CD14-positive monocyte (primary cell): Measurements from ENCODE around the gene TSPAN7. TPM values are rescaled to one million over a fixed set of nuclear protein-coding genes. Genes with fewer than 3 reads are reported as not detected.

Source experiments
- DNase-seq, 3 donors: peaks; one replicate each; pipeline ENCODE4 v3.0.0-alpha.2; 2011 to 2022
- H2AFZ ChIP-seq: 2 replicates; pipeline ENCODE4 v1.6.0; 2012; ENCODE audit warnings: mild to moderate bottlenecking, low read depth, low read length, inconsistent platforms; ENCODE audit not compliant: insufficient read depth, poor library complexity, severe bottlenecking
- H3K27ac ChIP-seq, 2 donors: 1 replicate in 1 of 2; 2 replicates in 1 of 2; pipeline ENCODE4 v1.5.1; 2012 to 2013; ENCODE audit warnings: low read length in 2 of 2, control low read depth in 1 of 2, inconsistent platforms in 1 of 2, low read depth in 1 of 2, mild to moderate bottlenecking in 1 of 2
- H3K27me3 ChIP-seq, 2 donors: one replicate each; pipeline versions ENCODE4 v1.6.0 to v1.6.1; 2011 to 2013; ENCODE audit warnings: low read length in 2 of 2; ENCODE audit not compliant: control insufficient read depth in 2 of 2, insufficient read depth in 2 of 2
- H3K36me3 ChIP-seq, 2 donors: replicated peaks in 1 of 2; 1 replicate in 1 of 2; 2 replicates in 1 of 2; pipeline versions ENCODE4 v1.5.1 to v1.6.1; 2012 to 2013; ENCODE audit warnings: low read length in 2 of 2, control low read depth in 1 of 2, inconsistent platforms in 1 of 2, mild to moderate bottlenecking in 1 of 2; ENCODE audit not compliant: insufficient read depth in 2 of 2, control insufficient read depth in 1 of 2
- H3K4me1 ChIP-seq, 2 donors: 1 replicate in 1 of 2; 2 replicates in 1 of 2; pipeline versions ENCODE4 v1.5.1 to v1.6.1; 2012 to 2013; ENCODE audit warnings: low read length in 2 of 2, control low read depth in 1 of 2, inconsistent platforms in 1 of 2, mild to moderate bottlenecking in 1 of 2, moderate library complexity in 1 of 2; ENCODE audit not compliant: insufficient read depth in 2 of 2, control insufficient read depth in 1 of 2
- H3K4me2 ChIP-seq: replicated peaks from 2 replicates; pipeline ENCODE3; 2012; ENCODE audit warnings: low read length, moderate library complexity, mild to moderate bottlenecking; ENCODE audit not compliant: poor library complexity, severe bottlenecking; ENCODE audit errors: extremely low read depth
- H3K4me3 ChIP-seq, 3 experiments: fragments of 200-600 bp in 1 of 3; sonication (generic) in 1 of 3; replicated peaks in 1 of 3; 1 replicate in 2 of 3; 2 replicates in 1 of 3; pipeline ENCODE4 v1.5.1; 2011 to 2013; ENCODE audit warnings: low read length in 3 of 3, mild to moderate bottlenecking in 3 of 3, control low read depth in 2 of 3, low read depth in 2 of 3, inconsistent platforms in 1 of 3, moderate library complexity in 1 of 3
- H3K79me2 ChIP-seq: 2 replicates; pipeline ENCODE4 v1.6.0; 2012; ENCODE audit warnings: mild to moderate bottlenecking, control low read depth, inconsistent platforms, low read length, moderate library complexity; ENCODE audit not compliant: insufficient read depth
- H3K9ac ChIP-seq: 2 replicates; pipeline ENCODE4 v1.6.0; 2017; ENCODE audit warnings: low read length, mild to moderate bottlenecking; ENCODE audit not compliant: insufficient read depth, poor library complexity, severe bottlenecking
- H3K9me3 ChIP-seq, 2 donors: replicated peaks in 1 of 2; 1 replicate in 1 of 2; 2 replicates in 1 of 2; pipeline versions ENCODE4 v1.5.1 to v1.6.1; 2012 to 2013; ENCODE audit warnings: low read length in 2 of 2, control low read depth in 1 of 2; ENCODE audit not compliant: control insufficient read depth in 1 of 2, insufficient read depth in 1 of 2
- H4K20me1 ChIP-seq: 2 replicates; pipeline ENCODE4 v1.6.0; 2012; ENCODE audit warnings: mild to moderate bottlenecking, low read length, control low read depth, moderate library complexity; ENCODE audit not compliant: insufficient read depth
- H3K27ac Mint-ChIP-seq, 7 donors: one replicate each; pipeline ENCODE4 v1.8.0; 2020; ENCODE audit warnings: mild to moderate bottlenecking in 7 of 7, mixed read lengths in 7 of 7, moderate library complexity in 6 of 7, inconsistent platforms in 2 of 7
- H3K27me3 Mint-ChIP-seq, 3 donors: one replicate each; pipeline ENCODE4 v1.8.0; 2021 to 2022; ENCODE audit warnings: low read depth in 3 of 3, mild to moderate bottlenecking in 3 of 3, mixed read lengths in 3 of 3, moderate library complexity in 3 of 3, inconsistent platforms in 1 of 3
- H3K36me3 Mint-ChIP-seq, 2 donors: one replicate each; pipeline ENCODE4 v1.8.0; 2020; ENCODE audit warnings: mixed read lengths in 2 of 2, inconsistent platforms in 1 of 2, mild to moderate bottlenecking in 1 of 2
- H3K4me1 Mint-ChIP-seq: one replicate; pipeline ENCODE4 v1.8.0; 2020; ENCODE audit warnings: mild to moderate bottlenecking, mixed read lengths
- H3K4me3 Mint-ChIP-seq, 2 donors: one replicate each; pipeline ENCODE4 v1.8.0; 2020; ENCODE audit warnings: mild to moderate bottlenecking in 2 of 2, mixed read lengths in 2 of 2, moderate library complexity in 1 of 2
- H3K9me3 Mint-ChIP-seq, 7 donors: one replicate each; pipeline ENCODE4 v1.8.0; 2020 to 2022; ENCODE audit warnings: mixed read lengths in 7 of 7, mild to moderate bottlenecking in 6 of 7, moderate library complexity in 6 of 7, inconsistent platforms in 2 of 7
- CTCF ChIP-seq: fragments of 200-600 bp; IDR thresholded peaks from one replicate; pipeline ENCODE4 v1.8.0; 2022; ENCODE audit warnings: antibody characterized with exemption, mild to moderate bottlenecking
- WGBS: methylation state at CpG from one replicate; pipeline ENCODE4 v1.1.5; 2013; ENCODE audit warnings: missing lambda C conversion rate; ENCODE audit not compliant: insufficient coverage; 5-methylcytosine and 5-hydroxymethylcytosine counted together
- intact Hi-C, 2 donors: fragments of 100-400 bp; cut with micrococcal nuclease; formaldehyde crosslinking; loops; one replicate each; pipeline versions ENCODE4 v1.15.0 to v1.15.1; 2023
- polyA plus RNA-seq, 3 donors: library from polyadenylated mRNA; depleted of rRNA in 1 of 3; unstranded in 2 of 3; stranded (reverse) in 1 of 3; fragments of 300-500 nt in 2 of 3; fragments of >200 nt in 1 of 3; fragmentation: Illumina TruSeq in 2 of 3; gene quantifications; 1 replicate in 2 of 3; 2 replicates in 1 of 3; pipeline ENCODE4 v1.2.3, GENCODE V29; 2012 to 2021

Gene TSPAN7
- polyA plus RNA-seq, 3 donors, result not detected

- Histone ChIP-seq H3K4me2 (no peak overlapping the region), H3K27me3 (peaks cover 0 to 2% of the 10 kb centered on the region in 2 donors), H3K4me3 (no peak overlapping the region), H4K20me1 (no peaks in the 10 kb centered on the region), H2AFZ (no peak overlapping the region), H3K9ac (no peak overlapping the region), H3K9me3 (no peaks in the 10 kb centered on the region), H3K4me1 (no peaks in the 10 kb centered on the region), H3K27ac (no peak overlapping the region), H3K79me2 (no peaks in the 10 kb centered on the region), H3K36me3 (no peaks in the 10 kb centered on the region)
- peak; percentile 22 for TF ChIP-seq CTCF
- no peak overlapping the region for H3K27ac Mint-ChIP-seq
- DNase-seq, result peak in 1 of 3 donors; percentile 3
- peaks cover 0 to 7% (median 0%) of the 10 kb centered on the region in 3 donors for H3K27me3 Mint-ChIP-seq
- H3K36me3 Mint-ChIP-seq, result no peaks in the 10 kb centered on the region
- no peak overlapping the region for H3K4me3 Mint-ChIP-seq
- intact Hi-C loops, result no loop called here
- H3K4me1 Mint-ChIP-seq, result peaks cover 2% of the 10 kb centered on the region
- no peaks in the 10 kb centered on the region for H3K9me3 Mint-ChIP-seq
- no CpG with 5 or more reads among the region's 1 CpG for WGBS
Measured at GRCh38 chrX:38654302-38654701, 93.0 kb downstream of the TSPAN7 start.

GRCh38 chrX:38656350-38656915 is 95.1 kb downstream of the TSPAN7 start:
- intact Hi-C loops, result no loop called here
- Mint-ChIP-seq H3K36me3 (no peaks in the 10 kb centered on the region), H3K9me3 (no peaks in the 10 kb centered on the region), H3K4me3 (no peak overlapping the region), H3K4me1 (peaks cover 2% of the 10 kb centered on the region), H3K27ac (no peak overlapping the region), H3K27me3 (peaks cover 0 to 7% (median 0%) of the 10 kb centered on the region in 3 donors)
- 100% methylated on average over 2 of the region's 4 CpGs for WGBS
- no peak for TF ChIP-seq CTCF
- Histone ChIP-seq H3K27ac (no peak overlapping the region), H3K4me1 (no peaks in the 10 kb centered on the region), H2AFZ (no peak overlapping the region), H3K79me2 (no peaks in the 10 kb centered on the region), H3K4me2 (no peak overlapping the region), H3K4me3 (no peak overlapping the region), H3K36me3 (no peaks in the 10 kb centered on the region), H3K27me3 (no peaks in the 10 kb centered on the region), H4K20me1 (no peaks in the 10 kb centered on the region), H3K9ac (no peak overlapping the region), H3K9me3 (no peaks in the 10 kb centered on the region)
- no peak for DNase-seq
